Adipose tissue (tissue), 3 donors: Measurements from ENCODE around the gene ATG4B. TPM values are rescaled to one million over a fixed set of nuclear protein-coding genes. Genes with fewer than 3 reads are reported as not detected.

ENCODE experiments used
- H3K27ac ChIP-seq: one replicate; pipeline ENCODE4 v1.5.1; 2013; ENCODE audit warnings: low read depth, low read length
- WGBS, 3 donors: extraction: QIAGEN DNeasy Blood & Tissue Kit; methylation state at CpG; one replicate each; pipeline ENCODE4 v1.1.7; 2013; 5-methylcytosine and 5-hydroxymethylcytosine counted together
- polyA plus RNA-seq, 3 donors: library from polyadenylated mRNA; stranded (reverse); fragments of 200-250 nt; gene quantifications; one replicate each; pipeline ENCODE4 v1.2.3, GENCODE V29; 2013
- donor health status: healthy with polysubstance abuse.
- donor health status: Bipolar disorder and iron deficiency.
- donor health status: healthy.

The ATG4B gene
- polyA plus RNA-seq, 3 donors = 29.5 to 48.2 (median 43.3) TPM

- H3K27ac ChIP-seq = no peak overlapping the region
- 15 to 21% (median 17%) methylated on average over 6 of the region's 6 CpGs for WGBS, 3 donors
These were observed 1.7 kb upstream of the ATG4B start for GRCh38 chr2:241635756-241636155.

GRCh38 chr2:241636182-241637017, 1.1 kb upstream of the ATG4B start:
- H3K27ac ChIP-seq = peak overlapping the region; percentile 42
- 0% methylated on average over 77 to 97 of the region's 97 CpGs for WGBS, 3 donors

- H3K27ac ChIP-seq = no peak overlapping the region
- WGBS, 3 donors = 1% methylated on average over 58 to 67 of the region's 67 CpGs
These were observed 535 bp downstream of the ATG4B start for GRCh38 chr2:241637795-241638660.

- WGBS, 3 donors = 95 to 98% (median 98%) methylated on average over 14 of the region's 14 CpGs
- no peak overlapping the region for H3K27ac ChIP-seq
These were observed 1.4 kb downstream of the ATG4B start for GRCh38 chr2:241638940-241639339.

- 92 to 95% (median 93%) methylated on average over 7 of the region's 7 CpGs for WGBS, 3 donors
These were observed 1.9 kb downstream of the ATG4B start for GRCh38 chr2:241639385-241639784.

GRCh38 chr2:241640165-241640795, 2.8 kb downstream of the ATG4B start:
- H3K27ac ChIP-seq = no peak overlapping the region
- WGBS, 3 donors = 83 to 92% (median 92%) methylated on average over 8 of the region's 8 CpGs

More at GRCh38 chr2:241639385-241639784, 1.9 kb downstream of the ATG4B start:
- H3K27ac ChIP-seq = no peak overlapping the region

- WGBS, 3 donors = 35 to 62% (median 54%) methylated on average over 2 of the region's 2 CpGs
- H3K27ac ChIP-seq = no peak overlapping the region
These were observed 4.1 kb downstream of the ATG4B start for GRCh38 chr2:241641631-241642030.

GRCh38 chr2:241645056-241645914, 7.8 kb downstream of the ATG4B start:
- 75 to 89% (median 89%) methylated on average over 26 of the region's 26 CpGs for WGBS, 3 donors
- no peak overlapping the region for H3K27ac ChIP-seq

- no peak overlapping the region for H3K27ac ChIP-seq
- WGBS, 3 donors = 87 to 92% (median 90%) methylated on average over 14 of the region's 14 CpGs
These were observed 8.6 kb downstream of the ATG4B start for GRCh38 chr2:241645915-241646645.

- WGBS, 3 donors = 81 to 85% (median 82%) methylated on average over 6 of the region's 6 CpGs
- H3K27ac ChIP-seq = no peak overlapping the region
These were observed 11.0 kb downstream of the ATG4B start for GRCh38 chr2:241648453-241648852.

- 77 to 86% (median 82%) methylated on average over 4 of the region's 4 CpGs for WGBS, 3 donors
- no peak overlapping the region for H3K27ac ChIP-seq
These were observed 11.9 kb downstream of the ATG4B start for GRCh38 chr2:241649404-241649803.

- WGBS, 3 donors = 81 to 95% (median 94%) methylated on average over 6 of the region's 6 CpGs
- H3K27ac ChIP-seq = no peak overlapping the region
These were observed 12.4 kb downstream of the ATG4B start for GRCh38 chr2:241649927-241650326.

GRCh38 chr2:241652142-241652541, 14.6 kb downstream of the ATG4B start:
- no peak overlapping the region for H3K27ac ChIP-seq
- 96 to 98% (median 96%) methylated on average over 9 of the region's 9 CpGs for WGBS, 3 donors

- no peak overlapping the region for H3K27ac ChIP-seq
- 96% methylated on average over 9 of the region's 9 CpGs for WGBS, 3 donors
These were observed 15.2 kb downstream of the ATG4B start for GRCh38 chr2:241652722-241653121.

GRCh38 chr2:241653210-241653750, 15.8 kb downstream of the ATG4B start:
- whole genome bisulfite sequencing, 3 donors = 96 to 97% (median 96%) methylated on average over 13 of the region's 13 CpGs
- no peak overlapping the region for H3K27ac ChIP-seq

GRCh38 chr2:241654551-241654950, 17.1 kb downstream of the ATG4B start:
- 89 to 91% (median 89%) methylated on average over 12 of the region's 12 CpGs for WGBS, 3 donors

GRCh38 chr2:241655516-241656189, 18.2 kb downstream of the ATG4B start:
- H3K27ac ChIP-seq = no peak overlapping the region
- 91 to 94% (median 91%) methylated on average over 17 of the region's 17 CpGs for WGBS, 3 donors

More at GRCh38 chr2:241654551-241654950, 17.1 kb downstream of the ATG4B start:
- H3K27ac ChIP-seq = no peak overlapping the region
